Measurements from ENCODE around the gene CTDP1.

CTDP1 gene

DNA sequence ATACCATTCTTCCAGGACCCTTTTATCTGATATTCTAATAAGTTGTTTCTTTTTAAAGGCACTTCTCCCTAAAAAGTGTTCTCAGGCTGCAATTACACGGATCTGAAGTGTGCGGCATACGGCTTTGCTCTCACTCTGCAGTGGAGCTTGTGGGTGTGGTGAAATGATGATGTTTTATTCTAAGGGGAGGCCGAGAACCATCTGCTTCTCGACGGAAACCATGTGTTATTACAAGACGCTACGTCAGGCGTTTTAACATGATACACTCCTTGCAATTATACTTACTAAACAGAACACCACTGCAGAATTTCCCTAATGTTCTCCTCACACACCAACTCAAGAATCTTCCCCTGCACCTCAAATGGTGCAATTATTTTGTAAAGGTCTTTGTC, 34.9 kb upstream of the CTDP1 start:
- no peak for DNase-seq (ENCODE audit: low spot score)

DNA sequence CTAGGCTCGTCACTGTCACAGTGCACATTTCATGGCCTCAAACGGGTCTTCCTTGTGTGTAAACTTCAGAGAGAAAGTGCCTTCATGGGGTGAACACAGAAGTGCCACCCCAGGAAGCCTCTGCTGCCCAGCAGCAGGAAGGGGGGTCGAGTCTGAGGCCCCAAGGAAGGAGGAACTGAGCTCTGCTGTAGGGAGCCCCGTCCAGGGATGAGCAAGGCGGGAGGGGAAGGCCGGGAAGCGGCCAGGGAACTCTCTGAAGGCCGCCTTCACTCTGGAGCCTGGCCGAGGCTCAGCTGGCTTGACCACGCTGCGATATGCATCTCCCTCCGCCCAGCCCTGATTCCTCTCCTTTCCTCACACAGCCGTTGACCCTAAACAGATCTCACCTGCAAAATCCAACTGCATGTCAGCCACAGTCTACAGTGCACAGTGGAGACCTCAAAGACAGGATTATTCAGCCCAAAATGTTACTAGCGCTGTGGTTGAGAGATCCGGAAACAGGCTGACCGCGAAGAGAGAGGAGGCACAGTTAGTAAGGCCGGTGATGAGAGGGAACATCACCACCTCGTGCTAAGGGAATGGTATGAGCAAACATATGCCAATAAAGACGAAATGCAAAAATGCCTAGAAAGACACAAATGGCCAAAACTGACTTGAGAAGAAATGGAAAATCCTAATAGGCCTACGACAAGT, 34.2 kb upstream of the CTDP1 start:
- no peak for DNase-seq (ENCODE audit: low spot score)

DNA sequence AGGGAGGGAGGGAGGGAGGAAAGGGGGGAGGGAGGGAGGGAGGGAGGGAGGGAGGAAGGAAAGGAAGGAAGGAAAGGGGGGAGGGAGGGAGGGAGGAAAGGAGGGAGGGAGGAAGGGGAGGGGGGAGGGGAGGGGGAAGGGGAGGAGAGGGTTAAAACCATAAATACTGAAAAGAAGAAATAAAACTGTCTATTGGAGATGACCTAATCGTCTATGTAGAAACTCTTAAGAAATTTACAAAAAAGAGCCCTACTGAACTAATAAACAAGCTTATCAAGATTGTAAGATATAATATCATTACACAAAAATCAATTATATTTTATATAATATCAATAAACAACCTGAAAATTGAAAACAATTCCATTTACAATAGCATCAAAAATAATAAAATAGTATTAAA, 32.3 kb upstream of the CTDP1 start:
- DNase-seq (ENCODE audit: low spot score): no peak

DNA sequence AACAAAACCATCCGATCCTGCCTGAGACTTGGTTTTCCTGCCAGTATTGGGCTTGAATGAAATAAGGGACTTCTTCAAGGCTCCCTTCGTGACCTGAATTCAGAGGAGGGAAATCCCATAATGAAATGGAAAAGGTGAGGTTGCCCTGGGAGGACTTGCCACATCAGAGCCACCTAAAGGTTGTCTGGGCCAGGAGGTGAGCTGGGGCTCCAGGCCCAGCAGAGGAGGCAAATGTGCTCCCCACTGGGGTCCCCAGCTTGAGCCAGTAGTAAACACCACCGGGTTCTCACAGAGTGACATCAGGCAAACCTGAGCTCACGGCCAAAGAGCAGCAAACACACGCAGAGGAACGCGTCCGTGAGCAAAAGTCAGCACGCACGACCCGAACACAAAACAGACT, 28.6 kb upstream of the CTDP1 start:
- DNase-seq (ENCODE audit: low spot score): no peak

DNA sequence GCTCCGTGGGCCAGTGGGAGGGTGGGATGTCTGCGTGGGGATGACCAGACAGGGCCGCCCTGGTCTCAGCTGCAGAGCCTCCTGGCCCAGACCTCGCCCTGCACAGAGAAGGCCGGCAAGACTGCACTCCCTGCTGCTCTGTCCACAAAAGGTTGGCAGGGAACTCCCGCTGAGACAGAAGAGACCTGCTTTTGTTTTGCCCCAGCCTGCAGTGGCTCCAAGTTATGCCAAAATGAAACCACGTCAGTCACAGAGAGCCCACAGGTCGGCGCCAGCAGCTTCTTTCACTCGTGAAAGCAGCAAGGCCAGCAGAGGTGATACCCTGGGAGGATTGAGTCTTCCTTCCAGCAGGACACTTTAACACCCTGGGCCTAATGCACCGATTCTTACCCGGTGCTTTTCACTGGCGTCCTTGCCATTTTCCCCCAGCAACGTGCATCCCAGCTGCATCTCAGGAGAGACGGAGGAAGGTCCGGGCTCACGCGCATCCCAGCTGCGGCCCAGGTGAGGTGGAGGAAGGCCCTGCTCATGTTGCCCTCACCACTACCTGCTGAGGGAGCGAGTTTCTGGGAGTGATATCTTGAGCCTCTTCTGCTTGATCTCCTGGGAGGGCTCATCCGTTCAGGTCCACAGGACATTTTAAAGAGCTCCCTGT, 22.1 kb upstream of the CTDP1 start:
- no peak for DNase-seq (ENCODE audit: low spot score)

DNA sequence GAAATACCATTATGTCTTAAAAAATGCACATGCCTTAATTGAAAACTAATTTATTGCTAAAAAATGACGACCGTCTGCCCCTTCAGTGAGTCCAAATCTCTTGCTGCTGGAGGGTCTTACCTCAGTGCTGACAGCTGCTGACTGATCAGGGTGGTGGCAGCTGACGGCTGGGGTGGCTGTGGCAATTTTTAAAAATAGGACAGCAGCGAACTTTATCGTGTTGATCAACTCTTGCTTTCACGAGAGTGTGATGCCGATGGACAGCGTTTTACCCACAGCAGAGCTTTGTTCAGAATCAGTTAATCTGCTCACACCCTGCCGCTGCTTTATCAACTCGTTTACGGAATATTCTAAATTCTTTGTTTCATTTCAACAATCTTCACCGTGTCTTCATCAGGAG, 21.2 kb upstream of the CTDP1 start:
- DNase-seq (ENCODE audit: low spot score): no peak

DNA sequence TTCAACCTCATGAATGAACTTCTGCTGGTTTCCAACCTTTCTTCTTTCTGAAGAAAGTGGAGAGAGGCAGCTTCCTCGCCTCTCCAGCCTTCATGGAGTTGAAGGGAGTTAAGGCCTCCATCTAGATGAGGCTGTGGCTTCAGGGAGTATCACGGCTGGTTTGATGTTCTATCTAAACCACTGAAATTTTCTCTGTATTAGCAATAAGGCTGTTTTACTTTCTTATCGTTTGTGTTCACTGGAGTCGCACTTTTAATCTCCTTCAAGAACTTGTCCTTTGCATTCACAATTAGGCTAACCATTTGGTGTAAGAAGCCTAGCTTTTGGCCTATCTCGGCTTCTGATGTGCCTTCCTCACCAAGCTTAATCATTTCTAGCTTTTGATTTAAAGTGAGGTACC, 19.9 kb upstream of the CTDP1 start:
- DNase-seq (ENCODE audit: low spot score): no peak

DNA sequence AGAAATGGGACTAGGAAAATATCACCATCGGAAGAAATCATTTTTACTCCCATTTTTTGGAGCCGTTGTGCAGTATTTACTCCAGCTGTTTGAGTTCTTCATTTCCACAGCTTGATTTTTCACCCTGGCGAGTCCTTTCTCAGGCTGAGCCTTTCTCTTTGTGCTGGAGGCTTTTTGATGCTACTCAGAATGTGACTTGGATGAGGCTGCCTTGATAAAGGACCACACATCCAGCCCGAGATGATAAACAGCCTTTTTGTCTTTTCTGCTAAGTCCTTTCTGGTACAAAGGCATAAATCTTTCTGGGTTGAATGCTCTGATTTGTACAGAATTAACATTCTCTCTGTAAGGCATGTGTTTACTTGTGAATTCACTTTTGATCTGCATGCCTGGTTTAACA, 17.6 kb upstream of the CTDP1 start:
- DNase-seq (ENCODE audit: low spot score): no peak

DNA sequence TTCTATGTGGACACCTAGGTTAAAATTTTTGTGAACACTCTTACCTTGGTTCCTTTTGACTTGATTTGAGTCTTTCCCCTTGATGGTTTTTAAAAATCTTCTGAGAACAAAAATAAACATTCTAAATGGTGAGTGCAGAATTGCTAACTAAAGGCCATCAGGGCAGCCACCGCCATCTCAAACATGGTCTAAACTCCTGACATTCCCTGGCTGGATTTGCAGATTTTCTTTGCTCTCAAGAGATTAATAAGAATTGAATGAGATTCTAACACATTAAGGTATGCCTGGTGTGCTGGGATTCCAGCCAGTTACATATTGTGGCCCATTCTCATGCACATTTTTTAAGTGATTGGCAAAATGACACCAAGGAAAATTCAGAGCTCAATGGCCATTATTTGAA, 17.2 kb upstream of the CTDP1 start:
- DNase-seq (ENCODE audit: low spot score): no peak

DNA sequence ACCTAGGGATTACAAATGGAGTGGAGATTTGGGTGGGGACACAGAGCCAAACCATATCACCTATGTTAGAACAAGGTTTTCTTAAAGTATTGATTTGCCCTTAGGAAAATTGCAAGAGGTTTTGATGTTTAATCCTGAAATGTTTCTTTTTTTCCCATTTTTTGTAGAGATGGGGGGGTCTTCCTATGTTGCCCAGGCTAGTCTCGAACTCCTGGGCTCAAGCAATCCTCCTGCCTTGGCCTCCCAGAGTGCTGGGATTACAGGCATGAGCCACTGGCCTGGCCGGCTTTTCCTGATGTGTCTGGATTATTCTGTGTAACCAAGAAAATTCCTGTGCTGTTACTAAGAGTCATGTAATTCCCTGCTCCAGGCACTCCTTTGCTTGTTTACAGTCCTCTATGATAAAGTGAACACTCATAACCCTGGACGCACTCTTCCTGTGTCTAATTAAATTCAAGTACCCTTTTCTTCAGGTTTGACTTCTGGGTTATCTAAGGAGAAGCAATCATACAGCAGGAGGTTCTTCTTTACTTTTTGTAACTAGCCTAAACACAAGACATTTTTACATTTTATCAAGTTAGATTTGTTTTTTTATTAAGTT, 15.0 kb upstream of the CTDP1 start:
- DNase-seq (ENCODE audit: low spot score): peak; percentile 68

DNA sequence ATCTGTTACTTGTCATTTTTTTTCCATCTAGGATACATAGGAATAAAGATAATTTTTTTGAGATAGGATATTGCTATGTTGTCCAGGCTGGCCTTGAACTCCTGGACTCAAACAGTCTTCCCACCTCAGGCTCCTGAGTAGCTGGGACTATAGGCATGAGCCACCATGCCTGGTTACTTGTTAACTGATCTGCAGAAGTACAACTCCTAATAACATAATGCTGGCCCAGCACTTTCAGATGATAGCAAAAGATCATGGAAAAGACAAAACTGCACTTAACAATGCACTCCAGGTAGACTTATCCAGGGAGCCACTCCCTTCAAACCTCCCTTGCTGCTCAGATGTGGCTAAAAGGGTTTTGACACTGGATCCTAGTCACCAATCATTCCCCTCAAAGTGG, 11.4 kb upstream of the CTDP1 start:
- DNase-seq (ENCODE audit: low spot score): no peak

DNA sequence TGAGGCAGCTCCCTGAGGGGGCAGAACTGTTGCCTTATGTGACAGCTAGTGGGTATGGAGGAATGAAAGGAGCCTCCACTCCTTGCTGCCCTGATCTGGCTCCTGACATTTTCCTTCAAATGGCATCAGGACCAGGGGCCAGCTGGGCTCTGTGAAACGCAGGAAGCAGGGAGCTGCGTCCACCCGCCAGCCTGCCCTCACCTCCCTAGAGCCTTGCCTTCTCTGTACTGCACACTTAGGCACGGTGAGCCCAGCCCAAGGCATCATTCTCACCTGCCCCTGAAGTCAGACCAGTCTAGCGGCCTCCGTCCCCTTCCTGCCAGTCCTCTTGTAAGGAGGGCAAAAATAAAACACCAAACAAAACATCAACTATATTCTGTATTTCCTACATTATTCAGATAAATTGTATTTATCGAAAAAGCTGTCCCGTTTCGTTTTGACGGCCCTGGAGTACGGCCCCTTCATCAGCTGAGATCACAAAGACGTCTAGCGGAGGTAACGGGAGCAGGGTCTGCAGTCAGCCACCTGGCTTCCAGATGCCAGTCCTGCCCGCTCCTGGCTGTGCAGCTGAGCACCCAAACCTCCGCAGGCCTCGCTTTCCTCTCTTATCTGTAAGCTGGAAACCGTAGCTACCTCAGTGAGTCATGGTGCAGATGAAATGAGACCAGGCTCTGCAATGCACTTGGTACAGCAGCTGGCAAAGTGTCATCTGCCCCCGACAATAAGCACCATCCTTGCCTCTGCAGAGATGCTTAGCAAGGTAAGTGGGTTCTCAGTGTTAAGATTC, 6.9 kb upstream of the CTDP1 start:
- DNase-seq (ENCODE audit: low spot score): no peak

DNA sequence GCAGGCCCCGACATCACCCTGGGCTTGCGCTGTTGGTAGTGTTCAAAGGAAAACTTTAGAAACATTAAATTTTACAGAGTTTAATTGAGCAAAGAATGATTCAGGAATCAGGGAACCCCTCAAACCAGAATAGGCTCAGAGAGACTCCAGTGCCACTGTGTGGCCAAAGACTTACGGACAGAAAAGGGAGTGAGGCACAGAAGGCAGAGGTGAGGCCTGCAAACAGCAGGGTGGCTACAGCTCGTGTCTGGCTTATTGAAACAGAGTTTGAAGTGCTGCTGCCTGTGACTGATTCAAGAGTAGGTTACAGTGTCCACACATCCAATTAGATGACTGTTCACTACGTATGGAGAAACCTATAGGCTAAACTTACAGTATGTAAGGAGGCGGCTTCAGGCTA, 2.4 kb upstream of the CTDP1 start:
- DNase-seq (ENCODE audit: low spot score): no peak

DNA sequence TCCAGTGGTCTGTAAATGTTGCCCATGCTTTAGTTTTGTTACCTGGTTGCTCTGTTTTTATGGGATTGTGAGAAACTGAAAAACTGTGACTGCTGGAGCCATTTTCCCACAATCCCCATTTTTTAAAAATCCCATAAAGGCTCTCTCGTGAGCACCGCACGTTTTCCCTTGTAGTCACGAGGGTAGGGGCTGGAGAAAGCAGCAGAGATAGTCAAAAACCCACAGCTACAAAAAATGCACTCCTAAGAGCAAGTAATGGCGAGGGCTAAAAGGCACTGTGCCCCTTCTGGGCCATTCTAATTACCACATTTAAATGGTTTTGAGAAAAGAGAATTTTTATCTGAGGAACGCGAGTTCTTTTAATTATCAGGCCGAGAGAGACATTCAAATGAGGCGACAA, 1.8 kb upstream of the CTDP1 start:
- no peak for DNase-seq (ENCODE audit: low spot score)

DNA sequence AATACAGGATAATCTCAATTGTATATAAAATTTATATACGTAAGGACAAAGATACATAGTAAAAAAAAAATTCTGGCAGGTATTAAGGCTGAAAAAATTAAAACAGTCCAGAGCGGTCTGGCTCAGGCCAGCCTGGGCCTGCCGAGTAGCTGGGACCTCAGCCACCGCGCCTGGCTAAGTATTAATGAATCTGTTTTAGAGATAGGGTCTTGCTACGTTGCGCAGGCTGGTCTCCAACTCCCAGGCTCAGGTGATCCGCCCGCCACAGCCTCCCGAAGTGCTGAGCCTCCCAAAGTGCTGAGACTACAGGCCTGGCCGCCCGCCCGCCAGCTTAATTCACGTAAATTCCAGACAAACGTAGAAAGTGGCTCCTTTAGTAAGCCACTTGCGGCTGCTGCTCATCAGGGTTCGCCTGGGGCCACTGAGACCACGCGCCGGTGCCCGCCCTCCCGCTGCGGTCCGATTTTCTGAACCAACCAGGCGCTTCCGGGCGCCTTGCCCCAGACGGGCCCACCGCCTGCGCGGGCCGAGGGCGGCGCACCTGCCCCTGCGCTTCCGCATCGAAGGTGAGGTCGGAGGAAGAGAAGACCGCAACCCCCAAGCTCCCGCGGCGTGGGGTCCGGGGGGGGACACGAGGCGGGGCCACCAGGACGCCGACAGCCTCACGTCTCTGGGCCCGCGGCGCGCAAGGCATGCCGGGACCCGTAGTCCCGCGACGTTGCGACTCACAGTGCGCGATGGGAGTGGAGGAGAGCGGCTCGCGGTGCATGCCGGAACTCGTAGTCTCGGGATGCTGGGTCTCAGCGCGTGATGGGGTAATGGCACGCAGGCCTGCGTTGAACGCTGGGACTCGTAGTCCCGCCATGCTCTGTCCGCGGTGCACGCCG, 695 bp upstream of the CTDP1 start:
- DNase-seq (ENCODE audit: low spot score): peak; percentile 99

DNA sequence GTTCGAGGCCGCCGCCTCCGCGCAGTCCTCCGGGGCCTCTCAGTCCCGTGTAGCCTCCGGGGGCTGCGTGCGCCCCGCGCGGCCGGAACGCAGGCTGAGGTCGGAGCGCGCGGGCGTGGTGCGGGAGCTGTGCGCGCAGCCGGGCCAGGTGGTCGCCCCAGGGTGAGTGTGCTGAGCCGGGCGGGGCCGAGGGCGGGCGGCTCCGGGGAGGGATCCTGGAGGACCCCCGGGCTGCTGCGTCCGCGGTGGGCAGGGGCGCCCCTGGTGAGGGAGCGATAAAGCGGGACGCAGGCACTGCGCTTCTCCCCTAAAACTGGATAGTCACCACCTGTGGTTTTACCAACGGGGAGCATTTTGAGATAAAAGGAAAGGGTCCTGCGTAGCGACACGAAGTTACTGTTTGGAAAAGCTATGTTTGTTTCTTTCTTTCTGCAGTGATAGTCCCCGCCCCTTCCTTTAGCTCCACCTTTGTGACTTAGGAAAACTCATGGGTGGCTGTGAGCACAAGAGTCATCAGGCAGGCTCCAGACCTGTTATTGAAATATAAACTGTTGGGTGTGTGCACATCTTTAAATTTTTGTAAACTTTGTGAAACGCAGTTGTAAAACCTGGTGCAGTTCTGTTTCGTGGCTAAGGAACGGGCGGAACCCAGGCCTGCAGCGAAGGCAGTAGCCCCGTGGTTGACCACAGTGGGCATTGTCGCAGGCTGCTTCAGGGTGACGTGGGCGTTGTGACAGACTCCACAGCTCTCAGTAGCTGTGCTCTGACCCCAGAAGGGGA, 687 bp downstream of the CTDP1 start:
- peak; percentile 69 for DNase-seq (ENCODE audit: low spot score)

DNA sequence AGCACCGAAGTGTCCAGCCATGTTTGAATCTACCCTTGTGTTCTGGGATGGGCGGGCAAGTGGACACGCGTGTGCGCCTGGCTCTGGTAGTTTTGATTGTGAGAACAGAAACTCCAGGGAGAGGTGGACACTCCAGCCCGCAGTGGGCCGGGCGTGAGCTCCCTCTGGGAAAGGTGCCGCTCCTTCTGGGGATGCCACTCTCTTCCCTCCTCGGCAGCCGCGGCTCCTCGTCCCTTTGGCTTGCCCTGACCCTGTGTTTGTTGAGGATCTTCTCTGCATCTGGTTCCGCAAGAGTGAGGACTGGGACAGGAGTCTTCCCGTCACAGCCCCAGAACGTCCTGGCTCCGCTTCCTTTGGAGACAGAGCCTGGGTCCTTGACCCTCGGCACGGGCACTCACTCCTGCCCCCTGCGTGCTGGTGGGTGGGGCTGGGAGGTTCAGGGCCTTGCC, 1.3 kb downstream of the CTDP1 start:
- DNase-seq (ENCODE audit: low spot score): no peak

DNA sequence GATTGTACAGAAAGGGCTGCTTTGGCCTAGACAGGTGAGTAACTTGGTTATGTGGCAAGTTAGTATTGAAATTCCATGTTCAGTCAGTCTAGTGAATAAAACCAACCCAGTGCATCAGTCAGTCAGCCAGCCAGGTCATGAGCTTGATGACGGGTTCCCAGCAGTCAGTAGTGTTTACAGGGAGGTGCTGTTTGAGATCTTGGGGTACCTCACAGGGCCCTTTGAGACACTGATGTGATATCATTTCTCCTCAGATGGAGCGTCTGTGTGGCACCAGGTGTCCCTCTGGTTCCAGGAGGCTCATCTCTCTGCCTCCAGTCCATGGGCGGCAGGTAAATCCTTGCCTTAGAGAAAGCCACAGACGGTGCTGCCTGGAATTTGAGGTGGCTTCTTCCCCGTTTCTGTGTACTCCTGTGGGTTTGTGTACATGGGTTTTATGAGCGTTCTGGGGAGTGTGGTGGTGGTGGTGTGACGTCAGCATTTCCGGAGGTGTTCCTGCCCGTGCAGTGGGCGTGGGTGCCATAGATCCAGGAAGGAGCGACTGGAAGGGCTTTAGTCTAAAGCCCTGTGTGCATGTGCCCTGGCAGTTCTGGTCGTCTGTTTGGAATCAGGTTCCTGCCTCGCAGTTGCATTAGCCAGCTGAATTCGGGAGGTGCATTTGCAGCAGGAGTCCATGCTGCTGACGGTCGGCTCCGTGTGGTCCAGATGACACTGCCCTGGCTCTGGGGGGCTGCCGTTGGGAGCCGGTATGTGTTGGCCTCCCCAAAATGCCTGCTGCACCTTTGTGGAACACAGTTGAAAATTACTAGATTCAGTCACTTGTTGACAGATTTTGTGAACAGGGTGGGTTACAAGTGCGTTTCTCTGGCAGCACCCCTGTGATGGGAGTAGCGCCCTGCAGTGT, 2.1 kb downstream of the CTDP1 start:
- no peak for DNase-seq (ENCODE audit: low spot score)

DNA sequence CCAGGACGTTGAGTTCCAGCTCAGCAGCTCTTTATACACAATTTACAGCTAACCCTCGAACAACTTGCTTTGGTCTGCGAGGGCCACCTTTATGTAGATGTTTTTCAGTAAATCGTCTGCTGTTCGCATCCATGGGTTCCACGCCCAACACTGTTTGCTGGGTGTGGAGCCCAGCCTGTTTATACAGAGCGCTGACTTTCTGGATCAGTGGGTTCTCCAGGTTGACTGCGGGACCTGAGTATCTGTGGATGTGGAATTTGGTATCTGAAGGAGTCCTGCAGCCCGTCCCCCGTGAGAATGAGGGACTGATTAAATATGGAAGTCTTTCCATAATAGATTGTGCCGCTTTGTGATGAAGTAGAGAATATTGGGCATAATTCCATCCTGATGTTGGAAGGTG, 2.9 kb downstream of the CTDP1 start:
- no peak for DNase-seq (ENCODE audit: low spot score)

Data from AG20443 (cell line).